Adrenal gland (tissue), 12 donors: ENCODE results near the gene ATG14. TPM values are rescaled to one million over a fixed set of nuclear protein-coding genes. Genes with fewer than 3 reads are reported as not detected.

Experiments
- DNase-seq, 7 donors: peaks; one replicate each; pipeline ENCODE4 v3.0.0-alpha.2; 2019 to 2020
- H3K27ac ChIP-seq, 5 donors: fragments of 200-600 bp; sonication (generic) in 4 of 5; 1 replicate in 3 of 5; 2 replicates in 2 of 5; pipeline versions ENCODE4 v1.5.1 to v1.8.0; 2016 to 2020; ENCODE audit warnings: mild to moderate bottlenecking in 1 of 5
- H3K27me3 ChIP-seq: fragments of 200-600 bp; 2 replicates; pipeline ENCODE4 v1.8.0; 2021
- H3K36me3 ChIP-seq, 2 donors: fragments of 200-600 bp; replicated peaks in 1 of 2; 1 replicate in 1 of 2; 2 replicates in 1 of 2; pipeline versions ENCODE4 v1.5.1 to v1.8.0; 2018 to 2022
- H3K4me1 ChIP-seq, 2 donors: fragments of 200-600 bp; replicated peaks in 1 of 2; 1 replicate in 1 of 2; 2 replicates in 1 of 2; pipeline versions ENCODE4 v1.5.1 to v1.8.0; 2018 to 2021
- H3K4me3 ChIP-seq, 4 donors: fragments of 200-600 bp; sonication (generic) in 3 of 4; one replicate each; pipeline ENCODE4 v1.5.1; 2016 to 2018
- H3K9me3 ChIP-seq, 3 donors: fragments of 200-600 bp; sonication (generic) in 1 of 3; replicated peaks in 1 of 3; 1 replicate in 2 of 3; 2 replicates in 1 of 3; pipeline versions ENCODE4 v1.5.1 to v1.8.0; 2016 to 2021
- POLR2A ChIP-seq, 2 donors: fragments of 450-650 bp; IDR thresholded peaks; one replicate each; pipeline ENCODE4 v1.6.1; 2017; ENCODE audit warnings: antibody characterized with exemption in 2 of 2, mild to moderate bottlenecking in 2 of 2, moderate library complexity in 1 of 2
- WGBS, 4 donors: extraction: QIAGEN DNeasy Blood & Tissue Kit in 2 of 4; methylation state at CpG; one replicate each; pipeline versions ENCODE4 v1.1.5 to v1.1.7; 2013 to 2017; 5-methylcytosine and 5-hydroxymethylcytosine counted together
- intact Hi-C, 2 donors: fragments of 100-400 bp; cut with DNase I; formaldehyde crosslinking; loops; one replicate each; pipeline versions ENCODE4 v1.14.1 to v1.15.0; 2022 to 2023
- polyA plus RNA-seq, 3 donors: library from polyadenylated mRNA; stranded (reverse); fragments of 200-250 nt in 2 of 3; fragments of 350-450 nt in 1 of 3; fragmentation: Illumina TruSeq in 1 of 3; extraction: RNeasy Lipid Tissue Mini Kit (QIAGEN cat#74804) in 1 of 3; gene quantifications; one replicate each; pipeline ENCODE4 v1.2.3, GENCODE V29; 2013 to 2014
- total RNA-seq, 9 donors: library from RNA; depleted of rRNA in 4 of 9; stranded (reverse); fragments of >200 nt in 4 of 9; fragments of 120-200 nt in 1 of 9; fragmentation: NEBNext Ultra II Directional in 1 of 9; extraction: Animal tissue kit (Norgen Biotek cat#: 25700) in 1 of 9; gene quantifications; one replicate each; pipeline versions ENCODE4 v1.1.0 to v1.2.4, GENCODE V29; 2013 to 2023
- TF ChIP-seq, protein P1 (sequence below), 6 experiments: fragments of 450-650 bp in 4 of 6; fragments of 200-600 bp in 2 of 6; sonication (generic) in 1 of 6; IDR thresholded peaks; 1 replicate in 5 of 6; 2 replicates in 1 of 6; pipeline versions ENCODE4 v1.5.1 to v1.8.0; 2016 to 2021; ENCODE audit warnings: antibody characterized with exemption in 6 of 6, mild to moderate bottlenecking in 2 of 6, moderate library complexity in 1 of 6
- donor health status: healthy with polysubstance abuse.
- donor health status: Bipolar disorder and iron deficiency.
- donor health status: DM: yes; HTN: yes; CAD: no.
- donor health status: DM: no; HTN: no; CAD: no.
- donor health status: DM: no; HTN: no; CAD: no.
- donor health status: DM: yes; HTN: yes; CAD: no.

The ATG14 gene
- total and polyA plus RNA-seq, 12 donors: 5.1 to 21.7 (median 12.2) TPM

- intact Hi-C loops: loop anchor here (5.0 to 10.0 kb wide), 2 partner anchors 82 to 85 kb away; partner anchors contain the start of gene FBXO34 (in 2 of the 2)
- Histone ChIP-seq H3K27ac (no peak overlapping the region), H3K4me3 (no peak overlapping the region), H3K36me3 (peaks cover 0 to 14% of the 10 kb centered on the region in 2 donors), H3K9me3 (no peaks in the 10 kb centered on the region), H3K4me1 (no peaks in the 10 kb centered on the region), H3K27me3 (no peaks in the 10 kb centered on the region)
- WGBS, 4 donors: 73 to 88% (median 80%) methylated on average over 2 of the region's 2 CpGs
- no peak for TF ChIP-seq POLR2A (IDR thresholded peaks at IDR 0.05)
- TF ChIP-seq, protein P1, sequence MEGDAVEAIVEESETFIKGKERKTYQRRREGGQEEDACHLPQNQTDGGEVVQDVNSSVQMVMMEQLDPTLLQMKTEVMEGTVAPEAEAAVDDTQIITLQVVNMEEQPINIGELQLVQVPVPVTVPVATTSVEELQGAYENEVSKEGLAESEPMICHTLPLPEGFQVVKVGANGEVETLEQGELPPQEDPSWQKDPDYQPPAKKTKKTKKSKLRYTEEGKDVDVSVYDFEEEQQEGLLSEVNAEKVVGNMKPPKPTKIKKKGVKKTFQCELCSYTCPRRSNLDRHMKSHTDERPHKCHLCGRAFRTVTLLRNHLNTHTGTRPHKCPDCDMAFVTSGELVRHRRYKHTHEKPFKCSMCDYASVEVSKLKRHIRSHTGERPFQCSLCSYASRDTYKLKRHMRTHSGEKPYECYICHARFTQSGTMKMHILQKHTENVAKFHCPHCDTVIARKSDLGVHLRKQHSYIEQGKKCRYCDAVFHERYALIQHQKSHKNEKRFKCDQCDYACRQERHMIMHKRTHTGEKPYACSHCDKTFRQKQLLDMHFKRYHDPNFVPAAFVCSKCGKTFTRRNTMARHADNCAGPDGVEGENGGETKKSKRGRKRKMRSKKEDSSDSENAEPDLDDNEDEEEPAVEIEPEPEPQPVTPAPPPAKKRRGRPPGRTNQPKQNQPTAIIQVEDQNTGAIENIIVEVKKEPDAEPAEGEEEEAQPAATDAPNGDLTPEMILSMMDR (IDR thresholded peaks at IDR 0.05): no peak
- DNase-seq: no peak
Measured at GRCh38 chr14:55356913-55357312, 54.7 kb downstream of the ATG14 start.

GRCh38 chr14:55355922-55356321, 55.7 kb downstream of the ATG14 start:
- 83 to 91% (median 85%) methylated on average over 6 of the region's 6 CpGs for WGBS, 4 donors

GRCh38 chr14:55354500-55354899, 57.1 kb downstream of the ATG14 start:
- H3K4me3 ChIP-seq: no peak overlapping the region
- DNase-seq: peak; percentile 26 to 83 (median 53)
- H3K9me3 ChIP-seq: no peaks in the 10 kb centered on the region
- no peaks in the 10 kb centered on the region for H3K4me1 ChIP-seq
- WGBS, 4 donors: 40 to 51% (median 46%) methylated on average over 3 to 5 of the region's 5 CpGs
- peaks cover 0 to 29% of the 10 kb centered on the region in 2 donors for H3K36me3 ChIP-seq
- TF ChIP-seq, protein P1 (IDR thresholded peaks at IDR 0.05): peak in 5 of 6 experiments; percentile 23 to 73 (median 62)
- no peak for TF ChIP-seq POLR2A (IDR thresholded peaks at IDR 0.05)
- intact Hi-C loops: loop anchor here in 1 of 2 donors (10.0 kb wide), 1 partner anchor 80 kb away; the partner anchor contains the start of gene FBXO34
- no peak overlapping the region for H3K27ac ChIP-seq
- H3K27me3 ChIP-seq: no peaks in the 10 kb centered on the region

More at GRCh38 chr14:55355922-55356321, 55.7 kb downstream of the ATG14 start:
- H3K9me3 ChIP-seq: no peaks in the 10 kb centered on the region
- no peak for TF ChIP-seq POLR2A (IDR thresholded peaks at IDR 0.05)
- TF ChIP-seq, protein P1 (IDR thresholded peaks at IDR 0.05): no peak
- intact Hi-C loops: loop anchor here (5.0 to 10.0 kb wide), 2 partner anchors 81 to 84 kb away; partner anchors contain the start of gene FBXO34 (in 2 of the 2)
- no peak overlapping the region for H3K27ac ChIP-seq
- H3K36me3 ChIP-seq: peaks cover 0 to 23% of the 10 kb centered on the region in 2 donors
- DNase-seq: no peak
- H3K4me1 ChIP-seq: no peaks in the 10 kb centered on the region
- H3K4me3 ChIP-seq: no peak overlapping the region
- H3K27me3 ChIP-seq: no peaks in the 10 kb centered on the region

DNA sequence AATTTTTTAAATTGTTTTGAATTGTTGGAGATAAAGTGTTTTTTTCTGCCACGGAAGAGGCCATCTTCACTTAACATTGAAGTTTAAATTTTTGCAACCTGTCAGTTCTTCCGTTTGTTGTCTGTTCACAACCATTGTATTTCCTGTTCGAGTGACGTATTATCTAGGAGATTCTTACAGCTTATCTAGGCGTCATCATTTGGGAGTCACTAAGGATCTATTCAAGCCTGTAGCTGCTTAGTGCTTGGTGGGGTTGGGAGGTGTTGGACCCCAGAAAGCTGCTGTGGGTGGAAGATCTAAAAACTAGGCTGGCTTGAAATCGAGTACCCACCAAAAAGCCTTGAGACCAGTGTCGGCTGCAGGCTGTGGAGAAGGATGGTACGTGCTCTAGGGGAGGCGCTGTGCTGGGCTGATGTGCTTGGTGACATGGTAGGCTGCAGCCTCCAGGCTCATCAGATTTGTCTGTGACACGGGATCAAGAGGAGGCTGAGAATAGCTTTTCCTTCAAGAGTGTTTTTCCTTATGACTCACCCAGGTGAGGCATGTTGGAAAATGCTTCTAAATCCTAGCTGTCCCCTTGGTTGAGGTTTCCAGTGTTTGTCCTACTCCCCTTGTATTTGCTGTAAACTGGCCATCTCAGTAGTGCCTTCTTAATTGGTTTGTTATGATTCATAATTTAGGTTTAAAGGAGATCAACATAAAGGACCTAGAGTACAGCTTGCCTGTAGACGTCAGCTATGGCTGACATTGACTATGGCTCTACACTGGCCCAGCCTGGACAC, 57.8 kb downstream of the ATG14 start:
- H3K4me3 ChIP-seq: no peak overlapping the region
- peaks cover 0 to 29% of the 10 kb centered on the region in 2 donors for H3K36me3 ChIP-seq
- intact Hi-C loops: loop anchor here in 1 of 2 donors (10.0 kb wide), 1 partner anchor 79 kb away; the partner anchor contains the start of gene FBXO34
- H3K9me3 ChIP-seq: no peaks in the 10 kb centered on the region
- DNase-seq: no peak
- WGBS, 4 donors: 84 to 87% (median 85%) methylated on average over 11 of the region's 11 CpGs
- no peaks in the 10 kb centered on the region for H3K4me1 ChIP-seq
- no peak overlapping the region for H3K27ac ChIP-seq
- H3K27me3 ChIP-seq: no peaks in the 10 kb centered on the region
- no peak for TF ChIP-seq POLR2A (IDR thresholded peaks at IDR 0.05)
- TF ChIP-seq, protein P1 (IDR thresholded peaks at IDR 0.05): no peak
